ENCODE measurements around the gene ANKRD23.
A peak's percentile ranks its signal among the peaks of the same experiment; 100 is the strongest.
"Not testable (repeated sequence)": the region's sequence is repeated elsewhere in the genome, so short reads cannot be mapped to it uniquely, and the experiment has no call there.

The ANKRD23 gene

GRCh38 chr2:96863056-96863455 lies 19.2 kb upstream of the ANKRD23 start:
- not testable (repeated sequence) for DNase-seq

GRCh38 chr2:96861074-96861473 lies 17.3 kb upstream of the ANKRD23 start:
- DNase-seq = no peak

DNA sequence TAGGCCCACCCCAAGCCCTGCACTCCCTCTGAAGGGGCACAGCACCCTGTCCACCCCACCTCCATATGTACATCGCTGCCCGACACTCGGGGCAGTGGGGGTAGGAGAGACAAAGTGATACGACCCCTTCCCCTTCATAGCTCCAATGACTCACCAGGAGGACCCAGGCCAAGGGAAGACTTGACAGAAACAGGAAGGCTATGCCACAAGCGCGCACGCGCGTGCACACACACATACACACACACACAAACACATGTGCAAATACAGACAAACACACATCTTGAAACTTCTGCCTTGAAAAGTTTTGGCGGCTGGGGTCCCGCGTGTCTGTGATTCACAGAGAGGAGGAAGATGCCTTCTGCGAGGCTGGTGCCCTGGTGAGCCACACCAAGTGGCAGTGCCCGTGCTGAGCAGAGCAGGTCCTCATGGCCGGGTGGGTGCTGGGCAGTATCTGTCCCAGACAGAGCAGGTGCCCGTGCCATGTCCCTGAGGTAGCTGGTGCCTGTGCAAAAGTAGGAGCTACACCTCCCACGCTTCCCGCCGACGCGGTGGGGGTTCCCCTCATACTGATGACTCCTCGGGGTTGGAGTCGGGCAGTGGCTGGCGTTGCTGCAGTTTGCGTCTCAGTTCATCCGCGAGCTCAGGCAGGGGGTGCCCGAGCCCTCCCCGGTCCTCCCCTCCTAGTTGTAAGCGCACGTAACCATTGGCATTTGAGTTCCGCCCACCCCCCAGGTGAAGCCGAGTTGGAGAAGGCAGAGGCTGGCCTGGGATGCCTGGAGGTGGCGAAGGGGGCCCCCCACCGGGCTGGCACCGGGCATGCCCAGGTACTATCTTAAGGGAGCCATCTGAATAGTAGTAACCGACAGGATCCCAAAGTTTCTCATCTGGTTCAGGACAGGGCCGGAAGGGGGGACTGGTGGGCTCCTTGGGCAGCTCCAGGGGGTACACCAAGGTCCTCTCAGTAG lies 16.5 kb upstream of the ANKRD23 start:
- DNase-seq = no peak

- DNase-seq = no peak
These were observed 15.9 kb upstream of the ANKRD23 start for GRCh38 chr2:96859681-96860064.

DNA sequence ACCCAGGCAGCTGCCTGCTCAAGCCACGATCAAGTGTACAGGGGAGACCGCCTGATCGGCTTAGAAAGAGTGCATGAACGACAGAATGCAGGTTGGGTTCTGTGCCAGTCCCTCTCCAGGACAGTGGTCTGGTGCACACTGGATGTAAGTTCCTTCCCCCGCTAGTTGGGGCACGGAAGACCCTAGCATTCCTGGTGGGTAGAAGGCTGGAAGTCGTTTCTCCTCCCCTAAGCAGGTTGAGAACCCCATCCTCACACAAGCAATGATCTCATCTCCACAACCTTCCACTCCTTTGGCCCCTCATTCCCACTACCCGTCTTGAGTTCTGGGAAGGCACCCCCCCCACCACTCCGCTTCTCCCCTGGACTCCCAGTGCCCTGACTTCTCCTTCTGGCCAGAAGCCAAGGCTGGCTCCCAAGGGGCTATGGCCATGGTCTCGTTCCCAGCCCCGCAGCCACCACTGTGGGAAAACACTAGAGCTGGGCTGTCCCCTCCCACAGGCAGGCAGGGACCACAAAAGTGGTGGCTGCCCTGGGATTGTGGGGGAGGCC lies 15.4 kb upstream of the ANKRD23 start:
- peak; percentile 29 for DNase-seq

DNA sequence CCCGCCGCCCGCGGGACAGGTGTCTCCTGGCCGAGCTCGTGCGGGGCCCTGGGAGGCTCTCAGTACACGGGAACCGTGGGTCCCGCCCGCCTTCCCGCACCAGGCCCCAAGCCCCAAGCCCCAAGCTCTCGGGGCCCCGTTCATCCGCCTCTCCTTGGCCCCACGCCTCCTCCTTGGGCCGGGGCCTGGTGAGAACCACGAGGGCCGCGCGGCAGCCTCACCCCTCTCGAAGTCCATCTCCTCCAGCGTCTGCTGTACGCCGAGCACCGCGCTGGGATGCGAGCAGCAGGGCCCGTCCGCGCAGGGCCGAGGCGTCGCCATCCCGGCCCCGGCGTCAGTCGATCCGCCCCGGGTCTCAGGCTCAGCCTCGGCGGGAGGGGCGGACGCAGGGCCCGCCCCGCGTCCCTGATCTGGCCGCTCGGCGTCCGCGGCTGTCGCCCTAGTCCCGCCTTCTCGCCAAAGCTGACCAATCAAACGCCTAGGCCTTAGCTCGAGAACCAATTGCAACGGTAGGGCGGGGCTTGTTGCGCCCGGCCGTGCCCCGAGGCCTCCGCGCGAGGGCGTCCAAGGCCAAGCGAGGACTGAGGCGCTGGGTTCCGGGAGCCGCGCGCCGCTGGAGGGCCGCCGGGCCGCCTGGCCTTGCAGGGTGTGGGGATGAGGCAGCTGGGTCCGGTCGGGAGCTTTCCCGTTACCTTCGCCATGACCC lies 14.0 kb upstream of the ANKRD23 start, which contains the start of gene ANKRD39:
TSS of gene ANKRD39 (minus strand) at position 350 of the 706 bp plus-strand sequence. CDS start at position 321, 29 bp downstream.
- DNase-seq = peak; percentile 98

DNA sequence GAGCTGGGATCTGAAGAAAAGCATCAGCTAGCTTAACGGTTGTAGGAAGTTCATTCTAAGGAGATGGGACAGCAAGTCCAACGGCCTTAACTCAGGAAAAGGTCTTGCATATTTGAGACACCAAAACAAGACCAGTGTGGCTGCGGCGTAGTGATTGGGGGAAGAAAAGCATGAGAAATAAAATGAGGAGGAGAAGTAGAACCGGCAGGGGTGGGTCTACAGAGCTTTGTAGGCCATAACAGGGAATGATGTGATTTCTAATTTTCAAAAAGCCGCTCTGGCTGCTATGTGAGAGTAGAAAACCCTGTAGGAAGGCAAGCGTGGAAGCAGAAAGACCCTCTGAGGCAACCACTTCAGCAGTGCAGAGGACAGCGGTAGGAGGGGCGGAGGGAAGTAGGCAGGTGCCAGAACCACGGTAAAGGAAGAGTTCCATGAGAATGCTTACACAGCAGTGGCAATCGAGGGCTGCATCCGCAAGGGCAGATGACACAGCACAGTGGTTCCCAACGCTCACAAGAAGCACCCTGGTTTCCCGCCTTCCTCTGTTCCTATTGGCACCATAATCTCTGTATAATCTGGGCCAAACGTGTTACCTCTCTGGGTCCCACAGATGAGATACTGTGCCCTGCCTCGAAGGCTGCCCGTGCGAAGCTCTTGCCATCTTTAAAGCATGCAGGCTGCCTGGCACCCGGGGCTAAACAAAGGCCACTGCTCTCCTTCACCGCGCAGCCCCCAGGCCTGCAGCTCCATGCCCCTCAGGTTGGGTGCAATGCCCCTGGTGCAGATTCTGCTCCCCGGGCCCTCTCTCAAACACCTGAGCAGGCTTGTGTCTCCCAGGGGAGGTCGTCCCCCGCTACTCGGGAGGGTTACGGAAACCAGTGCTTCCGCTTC lies 13.2 kb upstream of the ANKRD23 start:
- DNase-seq = no peak

- peak; percentile 26 for DNase-seq
These were observed 9.5 kb upstream of the ANKRD23 start for GRCh38 chr2:96853321-96853720.

DNA sequence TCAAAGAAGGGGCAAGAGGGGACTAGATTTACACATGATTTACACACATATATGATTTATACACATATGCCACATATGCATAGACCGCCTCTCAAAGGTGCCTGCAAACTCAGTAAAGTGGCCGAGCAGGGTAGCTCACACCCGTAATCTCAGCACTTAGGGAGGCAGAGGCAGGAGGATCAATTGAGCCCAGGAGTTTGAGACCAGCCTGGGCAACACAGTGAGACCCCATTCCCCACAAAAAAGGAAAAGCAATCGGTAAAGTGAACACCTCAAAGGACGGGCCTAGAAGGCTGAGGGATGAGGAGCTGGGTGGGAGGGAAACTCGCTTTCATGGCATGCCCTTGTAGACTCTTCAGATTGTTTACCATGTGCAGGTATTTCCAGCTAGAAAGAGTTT lies 8.8 kb upstream of the ANKRD23 start:
- DNase-seq = no peak

GRCh38 chr2:96848264-96848663 lies 4.4 kb upstream of the ANKRD23 start:
- no peak for DNase-seq

DNA sequence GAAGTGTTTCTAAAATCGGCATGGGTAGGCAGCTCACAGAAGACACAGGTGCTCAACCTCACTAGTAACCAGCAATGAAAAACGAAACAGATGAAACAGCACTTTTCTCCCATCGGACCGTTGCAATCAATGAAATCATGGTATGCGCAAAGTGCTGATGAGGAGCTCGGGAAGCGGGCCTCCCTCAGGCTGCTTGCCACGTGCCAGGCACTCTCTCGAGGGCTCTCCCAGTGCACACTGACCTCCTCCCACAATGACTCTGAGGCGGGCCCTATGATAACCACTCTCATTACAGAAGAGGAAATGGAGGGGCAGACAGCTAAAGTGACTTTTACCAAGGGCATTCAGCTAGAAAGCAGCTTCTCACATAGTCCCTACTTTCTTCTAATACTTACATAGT lies 3.8 kb upstream of the ANKRD23 start:
- DNase-seq = no peak

GRCh38 chr2:96846825-96847224 lies 3.0 kb upstream of the ANKRD23 start:
- DNase-seq = no peak

DNA sequence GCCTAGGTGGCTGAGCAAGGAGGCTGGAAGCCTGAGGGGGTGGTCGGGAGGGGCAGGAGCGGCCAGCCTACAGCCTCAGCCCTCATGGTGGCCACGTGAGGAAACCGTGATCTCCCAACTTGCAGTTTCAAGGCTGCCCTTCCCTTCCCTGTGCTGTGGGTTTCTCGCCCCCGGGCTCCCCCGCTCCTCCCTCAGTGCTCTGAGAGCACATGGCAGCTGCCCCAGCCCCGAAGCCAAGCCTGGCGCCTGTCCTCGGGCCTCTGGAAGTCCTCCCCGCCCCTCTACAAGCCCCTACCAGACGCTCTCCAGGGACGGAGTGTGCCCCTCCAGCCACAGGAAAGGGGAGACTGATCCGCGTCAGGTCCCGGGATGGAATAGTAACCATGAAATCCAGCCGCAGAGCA lies 586 bp upstream of the ANKRD23 start:
- DNase-seq = no peak

DNA sequence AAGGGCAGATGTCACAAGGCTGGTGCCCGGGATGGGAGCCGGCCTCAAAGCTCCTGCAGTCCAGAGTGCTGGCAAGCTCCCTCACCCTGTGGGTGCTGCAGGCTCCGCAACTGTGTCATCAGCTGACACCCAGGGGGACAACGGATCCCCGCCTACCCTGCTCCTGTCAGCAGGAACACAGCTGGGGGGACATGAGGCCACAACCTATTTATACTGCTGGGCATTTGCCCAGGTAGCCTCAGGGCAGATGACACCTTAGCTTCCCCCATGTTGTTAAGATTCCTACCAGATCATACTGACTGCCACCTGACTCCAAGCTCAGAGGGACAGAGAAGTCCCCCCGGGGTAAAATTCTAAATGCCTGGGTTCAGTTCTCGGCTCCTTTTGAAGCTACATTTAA lies 1.2 kb downstream of the ANKRD23 start:
- no peak for DNase-seq

GRCh38 chr2:96841701-96842495 lies 1.9 kb downstream of the ANKRD23 start:
- no peak for DNase-seq

GRCh38 chr2:96839875-96840850 lies 3.7 kb downstream of the ANKRD23 start:
- DNase-seq = no peak

DNA sequence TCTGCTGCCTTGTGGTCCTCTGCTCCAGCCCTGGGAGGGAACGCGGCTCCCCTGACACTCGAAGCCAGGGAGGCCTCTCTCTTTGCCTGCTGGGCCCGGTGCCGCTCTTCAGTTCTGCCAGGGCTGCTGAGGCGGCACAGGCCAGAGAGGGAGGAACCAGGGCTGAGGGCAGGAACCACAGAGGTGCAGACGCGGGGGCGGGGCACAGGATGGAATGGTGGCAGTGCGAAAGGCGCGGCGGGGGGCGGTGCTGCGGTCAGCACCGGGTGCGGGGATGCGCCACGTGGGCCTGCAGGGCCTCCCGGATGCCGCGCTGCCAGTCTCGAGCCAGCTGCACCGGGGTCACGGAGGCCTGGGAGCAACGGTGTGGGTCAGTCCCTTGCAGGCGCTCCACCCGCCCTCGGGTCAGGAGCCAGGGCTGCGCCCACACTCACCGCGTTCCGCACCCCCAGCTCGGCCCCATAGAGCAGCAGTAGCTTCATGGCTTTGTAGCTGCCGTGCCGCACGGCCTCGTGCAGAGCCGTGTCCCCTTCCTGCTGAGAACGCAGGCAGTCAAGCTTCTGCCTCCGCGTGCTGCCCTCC lies 4.4 kb downstream of the ANKRD23 start:
- DNase-seq = peak; percentile 79

DNA sequence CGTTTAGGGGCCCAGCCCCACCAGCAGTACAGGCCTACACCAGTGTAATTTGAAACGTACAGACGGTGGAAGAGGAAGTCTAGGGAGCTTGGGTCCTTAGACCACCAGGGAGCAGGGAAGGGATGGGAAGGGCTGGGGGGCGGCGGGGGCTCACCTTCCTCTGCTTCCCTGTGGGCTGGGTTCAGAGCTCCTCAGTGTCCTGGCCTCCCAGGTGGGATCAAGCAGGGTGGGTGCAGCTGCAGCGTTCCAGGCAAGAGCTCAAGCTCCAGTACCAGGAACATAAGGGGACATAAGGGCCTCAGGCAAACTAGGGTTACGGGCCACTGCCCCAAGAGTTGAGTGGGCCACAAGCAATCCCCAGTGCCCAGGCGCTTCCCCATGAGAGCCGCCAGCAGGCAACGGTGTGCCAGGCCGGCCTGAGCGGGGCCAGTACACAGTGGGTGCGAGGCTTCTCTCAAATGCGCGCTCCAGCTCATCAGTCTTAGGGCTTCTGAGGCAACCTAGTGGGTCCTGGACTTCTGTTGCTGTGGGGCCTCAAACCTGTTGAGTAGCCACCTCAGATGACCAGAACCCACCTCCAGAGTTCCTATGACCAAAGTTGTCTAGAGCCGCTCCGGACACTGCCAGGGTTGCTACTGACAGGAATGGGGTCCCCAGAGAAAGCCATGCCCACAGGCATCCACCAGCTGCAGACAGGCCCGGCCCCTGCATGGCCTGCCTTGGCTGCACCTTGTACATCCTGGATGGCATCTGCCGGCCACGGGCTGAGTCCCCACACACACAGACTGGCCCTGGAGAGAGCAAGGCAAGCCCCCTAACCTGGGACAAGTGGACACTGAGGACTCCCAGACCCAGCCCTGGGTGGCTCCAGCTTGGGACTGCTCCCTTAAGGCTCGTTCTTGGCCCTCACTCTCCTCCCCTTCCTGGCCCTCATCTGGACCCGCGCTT lies 5.2 kb downstream of the ANKRD23 start:
- no peak for DNase-seq

GRCh38 chr2:96837575-96837974 lies 6.2 kb downstream of the ANKRD23 start:
- DNase-seq = no peak
